GM12891 (cell line): ENCODE results near the gene DLGAP1.

Experiments used
- POLR2A ChIP-seq: IDR thresholded peaks from 2 replicates; pipeline ENCODE4 v1.6.1; 2011; ENCODE audit warnings: low read depth, low read length, control low read depth
- POLR2AphosphoS5 ChIP-seq: IDR thresholded peaks from 2 replicates; pipeline ENCODE4 v1.6.1; 2011; ENCODE audit warnings: low read depth, low read length, control low read depth
- SPI1 ChIP-seq: IDR thresholded peaks from 2 replicates; pipeline ENCODE4 v1.6.1; 2011; ENCODE audit warnings: low read depth, low read length, control low read depth
- TAF1 ChIP-seq: IDR thresholded peaks from 2 replicates; pipeline ENCODE4 v1.6.1; 2011; ENCODE audit warnings: low read depth, low read length, control low read depth

- TF ChIP-seq POLR2AphosphoS5 (no peak), POLR2A (no peak), TAF1 (no peak), SPI1 (no peak)
These were observed 823.2 kb downstream of the DLGAP1 start for GRCh38 chr18:3631887-3632286.
